SK-MEL-5 (cell line): ENCODE data around the gene INTS1. TPM values are rescaled to one million over a fixed set of nuclear protein-coding genes. Genes with fewer than 3 reads are reported as not detected.

Experiments used
- DNase-seq: peaks from one replicate; pipeline ENCODE4 v3.0.0-alpha.2; 2016; ENCODE audit warnings: low read depth, low spot score
- in situ Hi-C: cut with HindIII; loops from 2 replicates; pipeline ENCODE4 v1.10.0; 2016; ENCODE audit warnings: low sequenced_read_pairs, high pct_unique_total_duplicates, low pct_unique_long_range_greater_than_20kb
- polyA plus RNA-seq, 2 experiments: library from polyadenylated mRNA; depleted of rRNA; stranded (reverse); fragments of >200 nt; gene quantifications; 2 replicates each; pipeline ENCODE4 v1.2.3, GENCODE V29; 2015
- total RNA-seq: library from RNA; depleted of rRNA; stranded (reverse); fragments of >200 nt; shearing (Covaris generic); gene quantifications from 2 replicates; pipeline ENCODE4 v1.2.3, GENCODE V29; 2014; rRNA removed

Gene INTS1, protein sequence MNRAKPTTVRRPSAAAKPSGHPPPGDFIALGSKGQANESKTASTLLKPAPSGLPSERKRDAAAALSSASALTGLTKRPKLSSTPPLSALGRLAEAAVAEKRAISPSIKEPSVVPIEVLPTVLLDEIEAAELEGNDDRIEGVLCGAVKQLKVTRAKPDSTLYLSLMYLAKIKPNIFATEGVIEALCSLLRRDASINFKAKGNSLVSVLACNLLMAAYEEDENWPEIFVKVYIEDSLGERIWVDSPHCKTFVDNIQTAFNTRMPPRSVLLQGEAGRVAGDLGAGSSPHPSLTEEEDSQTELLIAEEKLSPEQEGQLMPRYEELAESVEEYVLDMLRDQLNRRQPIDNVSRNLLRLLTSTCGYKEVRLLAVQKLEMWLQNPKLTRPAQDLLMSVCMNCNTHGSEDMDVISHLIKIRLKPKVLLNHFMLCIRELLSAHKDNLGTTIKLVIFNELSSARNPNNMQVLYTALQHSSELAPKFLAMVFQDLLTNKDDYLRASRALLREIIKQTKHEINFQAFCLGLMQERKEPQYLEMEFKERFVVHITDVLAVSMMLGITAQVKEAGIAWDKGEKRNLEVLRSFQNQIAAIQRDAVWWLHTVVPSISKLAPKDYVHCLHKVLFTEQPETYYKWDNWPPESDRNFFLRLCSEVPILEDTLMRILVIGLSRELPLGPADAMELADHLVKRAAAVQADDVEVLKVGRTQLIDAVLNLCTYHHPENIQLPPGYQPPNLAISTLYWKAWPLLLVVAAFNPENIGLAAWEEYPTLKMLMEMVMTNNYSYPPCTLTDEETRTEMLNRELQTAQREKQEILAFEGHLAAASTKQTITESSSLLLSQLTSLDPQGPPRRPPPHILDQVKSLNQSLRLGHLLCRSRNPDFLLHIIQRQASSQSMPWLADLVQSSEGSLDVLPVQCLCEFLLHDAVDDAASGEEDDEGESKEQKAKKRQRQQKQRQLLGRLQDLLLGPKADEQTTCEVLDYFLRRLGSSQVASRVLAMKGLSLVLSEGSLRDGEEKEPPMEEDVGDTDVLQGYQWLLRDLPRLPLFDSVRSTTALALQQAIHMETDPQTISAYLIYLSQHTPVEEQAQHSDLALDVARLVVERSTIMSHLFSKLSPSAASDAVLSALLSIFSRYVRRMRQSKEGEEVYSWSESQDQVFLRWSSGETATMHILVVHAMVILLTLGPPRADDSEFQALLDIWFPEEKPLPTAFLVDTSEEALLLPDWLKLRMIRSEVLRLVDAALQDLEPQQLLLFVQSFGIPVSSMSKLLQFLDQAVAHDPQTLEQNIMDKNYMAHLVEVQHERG (N-terminal part only)
- 34.5 and 41.4 TPM in 2 replicates for total RNA-seq
- polyA plus RNA-seq (2015; cell fraction: cytosol; rRNA removed) = 152 and 180 TPM in 2 replicates
- polyA plus RNA-seq (2015; cell fraction: nucleus; rRNA removed) = 232 and 234 TPM in 2 replicates

GRCh38 chr7:1503816-1504775 lies at the start of gene INTS1:
INTS1 (minus strand) TSS chr7:1504389; CDS start chr7:1503960, 429 bp downstream.
- peak; percentile 95 for DNase-seq
- in situ Hi-C loops = no loop called here

- DNase-seq = no peak
- in situ Hi-C loops = no loop called here
These were observed 49.5 kb upstream of the INTS1 start for GRCh38 chr7:1553512-1554210.

- in situ Hi-C loops = no loop called here
These were observed 48.0 kb upstream of the INTS1 start for GRCh38 chr7:1552200-1552599.

GRCh38 chr7:1550846-1551155 lies 46.6 kb upstream of the INTS1 start:
- DNase-seq = no peak
- in situ Hi-C loops = no loop called here

More at GRCh38 chr7:1552200-1552599, 48.0 kb upstream of the INTS1 start:
- DNase-seq = no peak

DNA sequence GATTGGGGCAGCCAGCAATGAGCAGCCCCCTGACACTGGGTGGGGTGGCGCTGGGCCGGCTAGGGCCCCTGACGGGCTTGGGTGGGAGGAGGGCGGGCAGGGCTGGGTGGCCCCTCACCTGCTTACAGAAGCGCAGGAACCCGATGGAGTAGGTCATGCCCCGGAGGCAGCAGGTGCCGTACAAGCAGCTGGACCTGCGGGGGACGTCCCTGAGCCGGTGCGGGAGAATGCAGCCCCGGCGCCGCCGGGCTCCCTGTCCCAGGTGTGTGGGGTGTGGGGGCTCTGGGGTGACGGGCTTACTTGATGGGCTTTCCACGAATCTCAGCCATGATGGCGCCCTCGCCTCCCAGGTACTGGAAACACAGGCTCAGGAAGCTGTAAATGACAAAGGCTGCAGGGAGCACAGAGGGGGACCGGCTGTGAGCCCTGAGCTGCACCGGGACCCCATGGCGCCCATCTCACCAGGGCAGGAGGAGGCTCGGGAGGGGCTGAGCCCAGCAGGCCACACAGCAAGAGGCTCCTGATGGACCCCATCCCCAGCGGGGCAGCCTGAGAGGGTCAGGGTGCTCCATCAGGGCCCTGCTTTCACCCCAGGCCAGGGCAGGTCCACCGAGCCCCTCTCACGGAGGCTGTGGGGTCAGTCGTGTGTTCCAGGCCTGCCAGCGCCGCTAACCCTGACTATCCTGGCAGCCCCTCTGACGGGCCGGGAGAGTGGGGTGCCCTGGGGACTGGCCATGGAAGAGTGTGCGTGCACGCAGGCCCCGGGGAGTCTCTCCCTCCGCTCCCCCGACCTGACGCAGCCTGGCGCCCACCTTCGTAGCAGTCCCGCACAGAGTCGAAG lies 46.0 kb upstream of the INTS1 start:
- in situ Hi-C loops = no loop called here
- no peak for DNase-seq

GRCh38 chr7:1549357-1550004 lies 45.3 kb upstream of the INTS1 start:
- in situ Hi-C loops = no loop called here
- DNase-seq = no peak

GRCh38 chr7:1548944-1549343 lies 44.8 kb upstream of the INTS1 start:
- DNase-seq = no peak
- in situ Hi-C loops = no loop called here

DNA sequence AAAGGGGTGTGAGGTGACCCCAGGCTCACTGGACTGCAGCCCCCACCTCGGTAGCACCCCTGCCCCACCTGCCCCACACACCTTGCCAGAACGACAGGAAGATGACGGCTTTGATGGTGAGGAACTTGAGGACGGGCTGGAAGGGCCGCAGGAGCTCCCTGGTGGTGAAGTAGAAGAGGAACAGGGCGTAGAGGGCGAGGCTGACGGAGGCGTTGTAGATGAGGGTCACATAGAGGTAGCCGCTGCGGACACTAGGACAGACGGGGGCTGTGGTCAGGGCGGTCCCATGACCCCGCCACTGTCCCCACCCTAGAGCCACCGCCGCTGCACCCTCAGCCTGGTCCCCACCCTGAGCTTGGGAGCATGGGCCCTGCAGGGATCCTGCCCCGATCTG lies 44.2 kb upstream of the INTS1 start:
- DNase-seq = peak; percentile 50
- in situ Hi-C loops = no loop called here

DNA sequence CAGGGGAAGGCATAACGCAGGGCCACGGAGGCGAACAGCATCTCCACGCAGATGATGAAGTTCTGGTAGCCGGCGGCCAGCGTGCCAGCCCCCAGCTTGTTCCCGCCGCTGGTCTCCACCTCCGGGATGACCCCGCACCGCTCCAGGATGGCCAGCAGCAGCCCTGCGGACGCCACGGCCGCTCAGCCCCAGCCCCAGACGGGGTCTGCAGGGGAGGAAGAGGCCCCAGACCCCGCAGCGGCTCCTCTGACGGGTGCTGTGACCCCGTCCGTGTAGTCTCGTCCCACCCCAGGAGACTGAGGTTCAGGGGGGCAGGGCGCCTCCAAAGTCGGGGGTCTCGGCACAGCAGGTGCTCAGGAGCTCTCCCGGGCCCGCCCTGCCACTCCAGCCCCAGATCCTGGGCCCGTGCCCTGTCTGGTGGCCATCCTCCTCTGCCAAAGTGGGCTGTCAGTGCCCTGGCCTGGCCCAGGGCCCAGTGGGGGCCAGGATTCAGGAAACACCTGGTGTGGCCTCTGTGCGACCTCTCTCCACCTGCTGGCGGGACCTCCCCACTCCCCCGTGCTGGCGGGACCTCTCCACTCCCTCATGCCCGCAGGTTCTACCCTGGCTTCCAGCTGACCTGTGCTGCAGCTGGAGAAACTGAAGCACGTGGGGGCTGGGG lies 43.7 kb upstream of the INTS1 start:
- DNase-seq = no peak
- in situ Hi-C loops = no loop called here

DNA sequence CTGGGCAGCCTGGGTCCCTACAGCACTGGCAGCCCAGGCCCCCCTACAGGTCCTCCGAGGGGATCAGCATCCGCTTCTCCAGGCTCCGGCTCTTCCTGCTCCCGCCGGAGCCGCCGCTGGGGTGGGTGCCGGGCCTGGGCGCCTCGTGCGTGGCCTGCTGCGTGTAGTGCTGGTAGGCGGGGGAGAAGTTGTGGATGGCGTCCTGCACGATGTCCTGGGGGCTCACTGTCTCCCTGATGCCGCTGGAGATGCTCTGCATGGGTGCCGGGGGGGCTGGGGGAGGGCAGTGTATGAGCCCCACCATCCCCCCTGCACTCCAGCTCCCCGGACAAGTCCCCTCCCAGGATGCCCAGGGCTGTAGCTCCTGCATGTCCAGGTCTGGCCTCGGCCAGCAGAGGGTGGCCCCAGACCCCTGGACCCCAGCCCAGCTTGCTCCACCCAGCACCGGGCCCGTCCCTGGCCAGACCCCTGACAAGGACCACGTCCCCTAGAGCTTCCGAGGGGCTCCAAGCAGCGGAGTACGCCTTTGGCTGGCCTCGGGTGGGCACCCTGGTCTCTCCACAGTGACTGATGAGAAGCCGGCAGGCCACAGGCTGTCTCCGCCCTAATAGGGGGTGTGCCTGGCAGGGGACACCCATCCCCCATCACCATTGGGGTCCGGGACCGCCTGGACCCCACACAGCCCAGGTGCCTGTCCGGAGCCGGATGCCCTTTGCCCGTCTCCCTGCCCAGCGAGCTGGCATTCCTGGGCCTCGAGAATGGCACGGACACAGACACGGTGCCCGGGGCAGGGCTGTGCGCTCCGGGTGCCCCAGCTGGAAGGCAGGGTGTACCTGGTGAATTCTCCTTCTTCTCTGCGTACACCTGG lies 43.0 kb upstream of the INTS1 start:
- in situ Hi-C loops = no loop called here
- DNase-seq = no peak

DNA sequence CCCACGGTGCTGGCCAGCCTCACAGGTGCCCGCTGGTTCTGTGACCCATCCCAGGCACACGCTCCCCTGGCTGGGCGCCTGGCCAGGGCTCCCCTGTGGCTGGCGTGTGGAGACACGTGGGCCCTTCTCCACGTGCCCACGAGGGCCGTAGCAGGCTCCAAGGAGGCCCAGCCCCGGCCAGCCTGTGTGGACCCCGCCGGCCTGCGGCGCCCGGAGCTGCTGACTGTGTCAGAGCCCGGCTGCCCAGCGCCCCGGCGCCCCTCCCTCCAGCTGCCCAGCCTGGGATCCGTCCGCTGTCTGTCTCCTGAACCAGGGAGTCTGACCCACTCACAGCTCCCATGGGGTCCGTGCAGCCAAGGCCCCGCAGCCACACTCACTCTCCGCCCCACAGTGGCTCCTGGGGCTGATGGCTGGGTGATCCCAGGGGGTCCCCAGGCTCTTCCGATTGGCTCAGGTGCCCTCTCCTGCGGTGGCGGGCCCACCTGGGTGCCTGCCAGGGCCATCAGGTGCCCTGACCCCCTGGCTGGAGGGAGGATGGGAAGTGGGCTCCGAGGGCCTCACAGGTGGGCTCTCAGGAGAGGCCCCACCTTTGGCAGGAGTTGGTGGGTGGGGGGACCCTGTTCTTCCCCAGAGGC lies 42.2 kb upstream of the INTS1 start:
- in situ Hi-C loops = no loop called here
- DNase-seq = no peak

GRCh38 chr7:1545417-1546246 lies 41.4 kb upstream of the INTS1 start:
- no peak for DNase-seq
- in situ Hi-C loops = no loop called here
